ENCODE results near the gene PRKCE.

Gene PRKCE

DNA sequence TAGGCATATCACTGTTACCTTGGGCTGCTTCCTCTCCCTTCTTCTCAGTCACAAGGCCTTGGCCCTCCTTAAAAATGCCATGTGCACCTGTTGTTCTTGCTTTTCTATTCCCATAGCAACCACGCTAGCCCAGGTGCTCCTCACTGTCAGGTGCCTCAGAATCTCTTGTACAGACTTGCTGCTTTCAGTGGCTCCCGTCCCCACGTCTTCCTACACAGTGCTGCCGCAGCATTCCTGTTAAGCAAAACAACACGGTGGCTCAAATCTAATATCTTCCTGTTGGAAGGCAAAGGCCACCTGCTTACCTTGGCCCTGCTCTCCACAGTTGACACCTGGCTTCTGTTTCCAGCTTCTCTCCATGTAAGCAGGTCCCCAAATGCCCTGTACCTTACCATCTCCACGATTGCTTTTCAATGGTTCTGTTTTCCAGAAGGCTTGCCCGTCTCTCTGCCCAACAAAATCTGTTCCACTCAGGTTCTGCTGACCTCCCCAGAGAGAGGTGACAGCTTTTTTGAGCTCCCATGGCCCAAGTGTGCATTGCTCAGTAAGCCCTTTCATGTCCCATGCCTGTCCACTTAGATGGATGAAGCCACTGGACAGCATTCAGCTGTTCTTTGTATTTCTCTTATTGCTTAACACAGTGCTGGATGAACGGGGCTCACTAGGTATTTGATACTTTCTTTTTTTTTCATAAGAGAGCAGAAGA, 240.4 kb downstream of the PRKCE start:
- TF ChIP-seq, protein P1, sequence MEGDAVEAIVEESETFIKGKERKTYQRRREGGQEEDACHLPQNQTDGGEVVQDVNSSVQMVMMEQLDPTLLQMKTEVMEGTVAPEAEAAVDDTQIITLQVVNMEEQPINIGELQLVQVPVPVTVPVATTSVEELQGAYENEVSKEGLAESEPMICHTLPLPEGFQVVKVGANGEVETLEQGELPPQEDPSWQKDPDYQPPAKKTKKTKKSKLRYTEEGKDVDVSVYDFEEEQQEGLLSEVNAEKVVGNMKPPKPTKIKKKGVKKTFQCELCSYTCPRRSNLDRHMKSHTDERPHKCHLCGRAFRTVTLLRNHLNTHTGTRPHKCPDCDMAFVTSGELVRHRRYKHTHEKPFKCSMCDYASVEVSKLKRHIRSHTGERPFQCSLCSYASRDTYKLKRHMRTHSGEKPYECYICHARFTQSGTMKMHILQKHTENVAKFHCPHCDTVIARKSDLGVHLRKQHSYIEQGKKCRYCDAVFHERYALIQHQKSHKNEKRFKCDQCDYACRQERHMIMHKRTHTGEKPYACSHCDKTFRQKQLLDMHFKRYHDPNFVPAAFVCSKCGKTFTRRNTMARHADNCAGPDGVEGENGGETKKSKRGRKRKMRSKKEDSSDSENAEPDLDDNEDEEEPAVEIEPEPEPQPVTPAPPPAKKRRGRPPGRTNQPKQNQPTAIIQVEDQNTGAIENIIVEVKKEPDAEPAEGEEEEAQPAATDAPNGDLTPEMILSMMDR (IDR thresholded peaks at IDR 0.05; ENCODE audit: control insufficient read depth, insufficient read depth, low read depth, low read length, missing control alignments), result no peak
- H3K4me3 ChIP-seq (ENCODE audit: control insufficient read depth, low read depth, low read length), result no peak overlapping the region
- no peak for DNase-seq (ENCODE audit: low read depth)

- TF ChIP-seq, protein P1 (IDR thresholded peaks at IDR 0.05; ENCODE audit: control insufficient read depth, insufficient read depth, low read depth, low read length, missing control alignments), result no peak
- no peak for DNase-seq (ENCODE audit: low read depth)
- no peak overlapping the region for H3K4me3 ChIP-seq (ENCODE audit: control insufficient read depth, low read depth, low read length)
Measured at GRCh38 chr2:45892425-45892745, 240.9 kb downstream of the PRKCE start.

- H3K4me3 ChIP-seq (ENCODE audit: control insufficient read depth, low read depth, low read length), result no peak overlapping the region
- TF ChIP-seq, protein P1 (IDR thresholded peaks at IDR 0.05; ENCODE audit: control insufficient read depth, insufficient read depth, low read depth, low read length, missing control alignments), result no peak
- no peak for DNase-seq (ENCODE audit: low read depth)
Measured at GRCh38 chr2:45892757-45893156, 241.3 kb downstream of the PRKCE start.

- DNase-seq (ENCODE audit: low read depth), result no peak
- TF ChIP-seq, protein P1 (IDR thresholded peaks at IDR 0.05; ENCODE audit: control insufficient read depth, insufficient read depth, low read depth, low read length, missing control alignments), result no peak
- H3K4me3 ChIP-seq (ENCODE audit: control insufficient read depth, low read depth, low read length), result no peak overlapping the region
Measured at GRCh38 chr2:45894211-45894610, 242.7 kb downstream of the PRKCE start.

DNA sequence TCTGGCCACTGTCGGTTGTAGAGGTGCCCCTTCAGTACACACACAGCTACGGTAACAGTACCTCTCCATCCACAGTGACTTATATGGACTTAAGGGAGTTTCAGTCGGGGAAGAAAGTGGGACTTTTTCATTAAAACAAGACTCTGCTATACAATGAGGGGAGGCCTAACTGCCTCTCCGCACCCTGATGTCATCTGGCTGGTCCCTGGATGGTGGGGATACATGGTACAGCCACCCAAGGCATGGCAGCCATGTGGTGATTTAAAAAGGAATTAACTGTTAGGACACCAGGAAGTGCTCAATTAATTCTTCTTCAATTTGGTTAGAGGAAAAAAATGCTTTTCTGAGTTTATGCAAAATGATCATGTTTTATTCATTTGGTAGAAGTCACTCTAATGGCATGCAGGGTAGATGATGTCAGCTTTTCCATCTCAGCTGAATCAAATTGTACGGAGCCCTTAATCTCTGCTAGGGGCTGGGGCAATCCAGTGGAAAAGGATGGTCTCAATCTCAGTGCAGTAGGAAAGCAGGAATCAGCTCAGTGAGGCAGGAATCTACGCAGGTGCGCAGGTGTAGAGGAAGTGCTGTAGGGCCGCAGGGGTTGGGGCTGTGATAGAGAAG, 243.9 kb downstream of the PRKCE start:
- TF ChIP-seq, protein P1 (IDR thresholded peaks at IDR 0.05; ENCODE audit: control insufficient read depth, insufficient read depth, low read depth, low read length, missing control alignments), result no peak
- DNase-seq (ENCODE audit: low read depth), result no peak
- no peak overlapping the region for H3K4me3 ChIP-seq (ENCODE audit: control insufficient read depth, low read depth, low read length)

GRCh38 chr2:45896311-45896710, 244.8 kb downstream of the PRKCE start:
- TF ChIP-seq, protein P1 (IDR thresholded peaks at IDR 0.05; ENCODE audit: control insufficient read depth, insufficient read depth, low read depth, low read length, missing control alignments), result no peak
- no peak overlapping the region for H3K4me3 ChIP-seq (ENCODE audit: control insufficient read depth, low read depth, low read length)
- no peak for DNase-seq (ENCODE audit: low read depth)
